OCI-LY1 (cell line): ENCODE results near the gene RETSAT.

ENCODE experiments used
- EZH2 ChIP-seq: fragments of 200-600 bp; sonication (generic), shearing (Covaris generic); IDR thresholded peaks from 2 replicates; pipeline ENCODE4 v1.8.0; 2017; ENCODE audit warnings: borderline replicate concordance, mixed run types, mild to moderate bottlenecking, antibody characterized with exemption, low read length, moderate library complexity, mixed read lengths
- TF ChIP-seq, protein P1 (sequence below): fragments of 200-600 bp; sonication (generic), shearing (Covaris generic); IDR thresholded peaks from 2 replicates; pipeline ENCODE4 v1.5.1; 2017; ENCODE audit warnings: mild to moderate bottlenecking, antibody characterized with exemption, low read length, moderate library complexity, mixed read lengths

DNA sequence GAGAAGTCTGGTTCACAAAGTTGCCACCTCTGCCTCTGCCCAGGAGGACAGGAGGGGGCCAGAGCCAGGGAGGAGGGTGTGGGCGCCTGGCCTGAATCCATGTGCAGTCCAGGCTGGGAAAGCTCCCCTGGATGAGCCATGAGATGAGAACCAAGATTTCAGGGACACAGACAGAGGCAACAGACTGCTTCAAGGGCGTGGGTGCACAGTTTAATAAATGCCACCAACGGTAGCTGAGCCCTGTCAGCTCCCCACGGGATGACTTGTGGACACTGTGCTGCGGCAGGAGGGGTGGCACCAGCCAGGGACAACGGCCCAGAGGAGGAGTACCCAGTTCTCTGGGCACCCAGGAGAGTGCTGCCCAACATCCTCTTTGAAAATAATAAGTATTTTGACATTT is 40.6 kb upstream of the RETSAT start:
- TF ChIP-seq, protein P1, sequence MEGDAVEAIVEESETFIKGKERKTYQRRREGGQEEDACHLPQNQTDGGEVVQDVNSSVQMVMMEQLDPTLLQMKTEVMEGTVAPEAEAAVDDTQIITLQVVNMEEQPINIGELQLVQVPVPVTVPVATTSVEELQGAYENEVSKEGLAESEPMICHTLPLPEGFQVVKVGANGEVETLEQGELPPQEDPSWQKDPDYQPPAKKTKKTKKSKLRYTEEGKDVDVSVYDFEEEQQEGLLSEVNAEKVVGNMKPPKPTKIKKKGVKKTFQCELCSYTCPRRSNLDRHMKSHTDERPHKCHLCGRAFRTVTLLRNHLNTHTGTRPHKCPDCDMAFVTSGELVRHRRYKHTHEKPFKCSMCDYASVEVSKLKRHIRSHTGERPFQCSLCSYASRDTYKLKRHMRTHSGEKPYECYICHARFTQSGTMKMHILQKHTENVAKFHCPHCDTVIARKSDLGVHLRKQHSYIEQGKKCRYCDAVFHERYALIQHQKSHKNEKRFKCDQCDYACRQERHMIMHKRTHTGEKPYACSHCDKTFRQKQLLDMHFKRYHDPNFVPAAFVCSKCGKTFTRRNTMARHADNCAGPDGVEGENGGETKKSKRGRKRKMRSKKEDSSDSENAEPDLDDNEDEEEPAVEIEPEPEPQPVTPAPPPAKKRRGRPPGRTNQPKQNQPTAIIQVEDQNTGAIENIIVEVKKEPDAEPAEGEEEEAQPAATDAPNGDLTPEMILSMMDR = no peak
- no peak for TF ChIP-seq EZH2
